Urothelium cell line (cell line): ENCODE results near the gene PPA2.
"Not testable (repeated sequence)": the region's sequence is repeated elsewhere in the genome, so short reads cannot be mapped to it uniquely, and the experiment has no call there.

Experiments
- DNase-seq: peaks from one replicate; pipeline ENCODE4 v3.0.0; 2011; ENCODE audit warnings: low spot score, mixed read lengths
- FAIRE-seq: peaks from 2 replicates; lab custom pipeline; 2011; peaks lifted over from hg19 to GRCh38; lab: Jason Lieb, UNC

The PPA2 gene

GRCh38 chr4:105473324-105474098 is at the start of gene PPA2:
TSS of gene PPA2 (minus strand) at chr4:105474062. CDS start at chr4:105474050, 12 bp downstream.
- peak; percentile 74 for DNase-seq
- peak; percentile 85 for FAIRE-seq

- no peak for FAIRE-seq
- DNase-seq, result peak; percentile 44
These were observed 47.2 kb upstream of the PPA2 start for GRCh38 chr4:105520819-105521790.

- no peak for FAIRE-seq
- no peak for DNase-seq
These were observed 36.4 kb upstream of the PPA2 start for GRCh38 chr4:105510245-105510644.

- DNase-seq (no peak), FAIRE-seq (no peak)
These were observed 35.9 kb upstream of the PPA2 start for GRCh38 chr4:105509714-105510113.

GRCh38 chr4:105509291-105509690 is 35.4 kb upstream of the PPA2 start:
- no peak for FAIRE-seq
- no peak for DNase-seq

GRCh38 chr4:105504744-105505143 is 30.9 kb upstream of the PPA2 start:
- FAIRE-seq (no peak), DNase-seq (no peak)

GRCh38 chr4:105503484-105503883 is 29.6 kb upstream of the PPA2 start:
- FAIRE-seq (no peak), DNase-seq (no peak)

GRCh38 chr4:105496899-105497298 is 23.0 kb upstream of the PPA2 start:
- no peak for FAIRE-seq
- no peak for DNase-seq

GRCh38 chr4:105495667-105496066 is 21.8 kb upstream of the PPA2 start:
- DNase-seq, result no peak
- FAIRE-seq, result peak; percentile 48

- FAIRE-seq, result no peak
- DNase-seq, result no peak
These were observed 16.7 kb upstream of the PPA2 start for GRCh38 chr4:105490523-105490922.

- FAIRE-seq (no peak), DNase-seq (no peak)
These were observed 10.0 kb upstream of the PPA2 start for GRCh38 chr4:105483840-105484239.

GRCh38 chr4:105474099-105474518 is 247 bp upstream of the PPA2 start:
- FAIRE-seq (no peak), DNase-seq (peak; percentile 92)

- FAIRE-seq, result no peak
- DNase-seq, result peak; percentile 6
These were observed 965 bp downstream of the PPA2 start for GRCh38 chr4:105472871-105473323.

GRCh38 chr4:105471566-105472176 is 2.2 kb downstream of the PPA2 start:
- FAIRE-seq (no peak), DNase-seq (peak; percentile 67)

- DNase-seq, result no peak
- FAIRE-seq, result no peak
These were observed 3.1 kb downstream of the PPA2 start for GRCh38 chr4:105470766-105471165.

GRCh38 chr4:105469736-105470135 is 4.1 kb downstream of the PPA2 start:
- no peak for FAIRE-seq
- DNase-seq, result no peak

- FAIRE-seq, result no peak
- no peak for DNase-seq
These were observed 7.3 kb downstream of the PPA2 start for GRCh38 chr4:105466580-105466979.

GRCh38 chr4:105464563-105464962 is 9.3 kb downstream of the PPA2 start:
- not testable (repeated sequence) for DNase-seq, FAIRE-seq

- FAIRE-seq, result no peak
- DNase-seq, result no peak
These were observed 11.3 kb downstream of the PPA2 start for GRCh38 chr4:105462576-105462975.

GRCh38 chr4:105461621-105462382 is 12.1 kb downstream of the PPA2 start:
- no peak for FAIRE-seq
- no peak for DNase-seq
